ENCODE data around the gene SLCO2A1.

- TF ChIP-seq EZH2 (IDR thresholded peaks at IDR 0.05; ENCODE audit: low read length, missing control alignments) (no peak), CTCF (conservative IDR thresholded peaks at IDR 0.05 in 1 of 2, IDR thresholded peaks at IDR 0.05 in 1 of 2; ENCODE audit: low read depth in 1 of 2, low read length in 2 of 2) (no peak)
Measured at GRCh38 chr3:133881492-133881891, 148.2 kb downstream of the SLCO2A1 start.

All from fibroblast of lung (primary cell).